A549 (cell line): Measurements from ENCODE around the gene DCTD. TPM values are rescaled to one million over a fixed set of nuclear protein-coding genes. Genes with fewer than 3 reads are reported as not detected.

Source experiments
- ATAC-seq, 2 experiments: fragments of 200-7000 bp in 1 of 2; fragments of >200 bp in 1 of 2; cut with Nextera tagmentation in 1 of 2; cut with Tn5 transposase in 1 of 2; 3 replicates each; pipeline versions ENCODE4 v1.8.0 to v1.9.1; 2018 to 2020; ENCODE audit warnings: mild to moderate bottlenecking in 1 of 2, moderate library complexity in 1 of 2
- CTCF ChIA-PET: fragments of 300-600 bp; sonication (Branson Sonifier 250); formaldehyde crosslinking; extraction: SDS; loops from one replicate; lab custom pipeline; 2021; ENCODE audit warnings: antibody characterized with exemption, inconsistent platforms; lab: Yijun Ruan, JAX
- POLR2A ChIA-PET: fragments of 350-600 bp; formaldehyde crosslinking; extraction: SDS; loops from one replicate; lab custom pipeline; 2021; ENCODE audit warnings: antibody characterized with exemption, inconsistent platforms; lab: Yijun Ruan, JAX
- DNase-seq, 2 experiments: peaks; one replicate each; pipeline versions ENCODE4 v3.0.0 to v3.0.0-alpha.2; 2011 to 2016; ENCODE audit warnings: low read depth in 1 of 2, low spot score in 1 of 2
- FAIRE-seq: peaks from 2 replicates; lab custom pipeline; 2011; peaks lifted over from hg19 to GRCh38; lab: Jason Lieb, UNC
- H3K27ac ChIP-seq, 2 experiments: fragments of >200 bp; sonication (Bioruptor Twin); formaldehyde crosslinking; 3 replicates each; pipeline ENCODE4 v1.5.1; 2016 to 2017
- H3K4me1 ChIP-seq: fragments of >200 bp; sonication (Bioruptor Twin); formaldehyde crosslinking; 3 replicates; pipeline ENCODE4 v1.6.1; 2016
- H3K4me2 ChIP-seq: fragments of >200 bp; sonication (Bioruptor Twin); formaldehyde crosslinking; 3 replicates; pipeline ENCODE4 v1.6.1; 2016
- H3K4me3 ChIP-seq: fragments of >200 bp; sonication (Bioruptor Twin); formaldehyde crosslinking; 3 replicates; pipeline ENCODE4 v1.5.1; 2016
- H3K9me3 ChIP-seq: fragments of >200 bp; sonication (Bioruptor Twin); formaldehyde crosslinking; 3 replicates; pipeline ENCODE4 v1.6.1; 2016
- BCL3 ChIP-seq: fragments of >200 bp; sonication (Bioruptor Twin); formaldehyde crosslinking; IDR thresholded peaks from 3 replicates; pipeline ENCODE4 v1.6.1; 2016
- CBX2 ChIP-seq: fragments of 200-600 bp; sonication (generic); IDR thresholded peaks from 2 replicates; pipeline ENCODE4 v1.6.1; 2016; ENCODE audit warnings: low read depth, mild to moderate bottlenecking, borderline replicate concordance
- CBX8 ChIP-seq: fragments of 200-600 bp; sonication (generic); IDR thresholded peaks from 2 replicates; pipeline ENCODE4 v1.6.1; 2016
- CHD2 ChIP-seq: fragments of 150-350 bp; IDR thresholded peaks from 2 replicates; pipeline ENCODE4 v1.6.1; 2014; ENCODE audit warnings: low read length; ENCODE audit not compliant: partially characterized antibody
- ELK1 ChIP-seq: fragments of 150-350 bp; IDR thresholded peaks from 2 replicates; pipeline ENCODE4 v1.6.1; 2014; ENCODE audit warnings: low read depth, mild to moderate bottlenecking, low read length
- EP300 ChIP-seq, 2 experiments: fragments of >200 bp; sonication (Bioruptor Twin); formaldehyde crosslinking; IDR thresholded peaks; 2 replicates in 1 of 2; 3 replicates in 1 of 2; pipeline ENCODE4 v1.6.1; 2016 to 2017
- FOSB ChIP-seq: fragments of 250-450 bp; sonication (Bioruptor Pico); IDR thresholded peaks from 2 replicates; pipeline ENCODE4 v1.5.0; 2020; ENCODE audit warnings: mild to moderate bottlenecking, moderate library complexity
- HOXB13 ChIP-seq: fragments of 250-450 bp; sonication (Bioruptor Pico); IDR thresholded peaks from 2 replicates; pipeline ENCODE4 v1.5.0; 2020; ENCODE audit warnings: low read depth, mild to moderate bottlenecking, moderate library complexity
- HOXB5 ChIP-seq: fragments of 250-450 bp; sonication (Bioruptor Pico); IDR thresholded peaks from 2 replicates; pipeline ENCODE4 v1.5.0; 2020; ENCODE audit warnings: mild to moderate bottlenecking, moderate library complexity
- JUN ChIP-seq, 2 experiments: fragments of >200 bp; sonication (Bioruptor Twin); formaldehyde crosslinking; IDR thresholded peaks; 2 replicates in 1 of 2; 3 replicates in 1 of 2; pipeline ENCODE4 v1.6.1; 2016 to 2017
- POLR2AphosphoS2 ChIP-seq: conservative IDR thresholded peaks from 2 replicates; pipeline ENCODE4 v1.6.1; 2012; ENCODE audit warnings: low read length, improper control_type of control experiment, inconsistent platforms
- RARB ChIP-seq: fragments of 250-450 bp; sonication (Bioruptor Pico); IDR thresholded peaks from 2 replicates; pipeline ENCODE4 v1.8.0; 2021; ENCODE audit warnings: mild to moderate bottlenecking, moderate library complexity
- REST ChIP-seq: fragments of 200-600 bp; sonication (generic); IDR thresholded peaks from 2 replicates; pipeline ENCODE4 v1.6.1; 2016; ENCODE audit warnings: antibody characterized with exemption, mild to moderate bottlenecking, moderate library complexity
- SREBF2 ChIP-seq: fragments of 450-650 bp; IDR thresholded peaks from 2 replicates; pipeline ENCODE4 v1.6.1; 2014; ENCODE audit warnings: mild to moderate bottlenecking, moderate library complexity
- TFCP2L1 ChIP-seq: fragments of 250-450 bp; sonication (Bioruptor Pico); IDR thresholded peaks from 2 replicates; pipeline ENCODE4 v1.5.0; 2021; ENCODE audit warnings: mild to moderate bottlenecking
- TP53 ChIP-seq: fragments of 250-450 bp; sonication (Bioruptor Pico); IDR thresholded peaks from 2 replicates; pipeline ENCODE4 v1.5.0; 2021; ENCODE audit warnings: mild to moderate bottlenecking, moderate library complexity
- WGBS: methylation state at CpG from one replicate; pipeline ENCODE4 v1.1.6; 2017; ENCODE audit errors: missing lambda C conversion rate; 5-methylcytosine and 5-hydroxymethylcytosine counted together
- polyA plus RNA-seq, 4 experiments: library from polyadenylated mRNA; depleted of rRNA in 3 of 4; stranded (reverse); fragments of >200 nt; fragmentation: RNase III in 1 of 4; extraction: RNeasy Plus Mini Kit Qiagen cat#74134 plus additional on column Dnase treatment in 1 of 4; gene quantifications; 2 replicates in 3 of 4; 3 replicates in 1 of 4; pipeline ENCODE4 v1.2.3, GENCODE V29; 2011 to 2017

Gene DCTD
- polyA plus RNA-seq, 2 of the 4 experiments (the other 2 are of a cell fraction) = 74.4 to 112 TPM

- POLR2A ChIA-PET = no interaction called here
- CTCF ChIA-PET = no interaction called here
Measured at GRCh38 chr4:182854466-182854865, 62.7 kb downstream of the DCTD start.

GRCh38 chr4:182853731-182854330 is 63.4 kb downstream of the DCTD start:
- Histone ChIP-seq H3K4me3 (no peak overlapping the region), H3K9me3 (no peaks in the 10 kb centered on the region), H3K4me1 (no peaks in the 10 kb centered on the region), H3K4me2 (no peak overlapping the region), H3K27ac (no peak overlapping the region)
- no peak for DNase-seq
- no peak for ATAC-seq
- POLR2A ChIA-PET = no interaction called here
- CTCF ChIA-PET = no interaction called here
- TF ChIP-seq RARB (CRISPR knock-in tag) = no peak
- no peak for TF ChIP-seq HOXB5
- no peak for TF ChIP-seq JUN (IDR thresholded peaks at IDR 0.05)
- no peak for TF ChIP-seq ELK1
- no peak for TF ChIP-seq EP300 (IDR thresholded peaks at IDR 0.05)
- TF ChIP-seq TFCP2L1 (CRISPR knock-in tag) = no peak
- no peak for TF ChIP-seq SREBF2
- TF ChIP-seq REST = no peak
- WGBS = 76% methylated on average over 15 of the region's 15 CpGs
- FAIRE-seq = no peak

More at GRCh38 chr4:182854466-182854865, 62.7 kb downstream of the DCTD start:
- Histone ChIP-seq H3K27ac (no peak overlapping the region), H3K4me1 (no peaks in the 10 kb centered on the region), H3K4me2 (no peak overlapping the region), H3K4me3 (no peak overlapping the region)
- no peak for DNase-seq
- ATAC-seq = no peak
- WGBS = 27% methylated on average over 5 of the region's 8 CpGs
- FAIRE-seq = no peak
- TF ChIP-seq CBX8 = no peak
- no peak for TF ChIP-seq TP53 (CRISPR knock-in tag)
- no peak for TF ChIP-seq SREBF2
- TF ChIP-seq POLR2AphosphoS2 = no peak
- TF ChIP-seq HOXB13 (CRISPR knock-in tag) = no peak
- TF ChIP-seq CHD2 = no peak
- TF ChIP-seq FOSB = no peak
- TF ChIP-seq, all 56 proteins: peak for 0
- no peaks in the 10 kb centered on the region for H3K9me3 ChIP-seq

- no peak for DNase-seq
- no peaks in the 10 kb centered on the region for H3K9me3 ChIP-seq
- no peak for ATAC-seq
- 56% methylated on average over 6 of the region's 6 CpGs for WGBS
- H3K27ac ChIP-seq = no peak overlapping the region
- ChIA-PET CTCF (no interaction called here), POLR2A (no interaction called here)
- no peak overlapping the region for H3K4me2 ChIP-seq
- no peak for TF ChIP-seq BCL3
- TF ChIP-seq CBX8 = no peak
- TF ChIP-seq REST = no peak
- no peak for TF ChIP-seq CBX2
- H3K4me1 ChIP-seq = no peaks in the 10 kb centered on the region
- FAIRE-seq = no peak
- H3K4me3 ChIP-seq = no peak overlapping the region
Measured at GRCh38 chr4:182848685-182849084, 68.5 kb downstream of the DCTD start.
